ENCODE data around the gene CD1C. TPM values are rescaled to one million over a fixed set of nuclear protein-coding genes. Genes with fewer than 3 reads are reported as not detected.
"Not testable (repeated sequence)": the region's sequence is repeated elsewhere in the genome, so short reads cannot be mapped to it uniquely, and the experiment has no call there.

The CD1C gene
- total and polyA plus RNA-seq, 2 donors (not counting 3 experiments of a cell fraction or from before 2014, with no cell fraction given): not detected

DNA sequence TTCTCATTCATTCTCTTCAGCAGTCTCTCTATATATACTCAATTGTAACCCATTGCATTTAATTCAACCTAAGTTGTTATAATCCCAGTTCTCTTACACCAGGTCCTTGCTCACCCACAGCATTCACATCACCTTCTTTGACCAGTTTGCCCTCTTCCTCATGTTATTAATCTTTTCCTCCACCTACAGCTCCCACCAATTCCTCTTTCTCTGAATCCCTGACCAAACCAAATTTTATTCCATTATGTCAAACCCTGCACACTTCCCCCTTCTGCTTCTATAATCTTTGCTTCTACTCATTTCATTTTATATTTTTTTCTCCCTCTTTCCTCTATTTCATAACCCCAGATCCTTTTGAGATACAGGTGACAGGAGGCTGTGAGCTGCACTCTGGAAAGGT lies 34.1 kb upstream of the CD1C start:
- dilution Hi-C loops (cut with MboI; ENCODE audit: extremely low pct_ligation_motif_present, low sequenced_read_pairs) (no loop called here), intact Hi-C loops (cut with micrococcal nuclease) (no loop called here)
- Histone ChIP-seq H3K9ac (replicated peaks; ENCODE audit: extremely low read depth, insufficient read depth, low read length) (no peak overlapping the region), H4K20me1 (replicated peaks; ENCODE audit: control insufficient read depth, extremely low read depth, insufficient read depth, low read length) (no peaks in the 10 kb centered on the region), H3K79me2 (ENCODE audit: control insufficient read depth, insufficient read depth, low read length) (no peaks in the 10 kb centered on the region), H2AFZ (ENCODE audit: low read depth, low read length) (no peak overlapping the region), H3K27ac (ENCODE audit: insufficient read depth, low read depth, low read length) (no peak overlapping the region), H3K9me3 (replicated peaks; ENCODE audit: control insufficient read depth, insufficient read depth, low read length) (no peaks in the 10 kb centered on the region), H3K27me3 (ENCODE audit: control insufficient read depth in 2 of 2, insufficient read depth in 2 of 2, low read length in 2 of 2) (no peaks in the 10 kb centered on the region), H3K9me1 (replicated peaks; ENCODE audit: control insufficient read depth, extremely low read depth, insufficient read depth, low read length) (no peaks in the 10 kb centered on the region), H3K4me3 (replicated peaks in 1 of 3; ENCODE audit: insufficient read depth in 1 of 3, low read depth in 1 of 3, low read length in 3 of 3) (no peak overlapping the region), H3K36me3 (ENCODE audit: control insufficient read depth in 2 of 2, extremely low read depth in 1 of 2, insufficient read depth in 2 of 2, low read length in 2 of 2) (no peaks in the 10 kb centered on the region), H3K4me2 (ENCODE audit: insufficient read depth, low read length) (no peak overlapping the region), H3K4me1 (ENCODE audit: control insufficient read depth, extremely low read depth, insufficient read depth, low read length) (no peaks in the 10 kb centered on the region)
- DNase-seq (ENCODE audit: low read depth, low spot score) (no peak), FAIRE-seq (no peak)
- POLR2A ChIA-PET: no interaction called here
- no TSS peak for BruUV-seq (replicated peaks)
- CTCF ChIA-PET: no interaction called here
- TF ChIP-seq JUN (IDR thresholded peaks at IDR 0.05; ENCODE audit: borderline replicate concordance, insufficient read depth, insufficient read length, low read depth) (no peak), POLR2AphosphoS5 (IDR thresholded peaks at IDR 0.05; ENCODE audit: insufficient read depth, low read depth, low read length) (no peak), GATA2 (IDR thresholded peaks at IDR 0.05; ENCODE audit: insufficient read depth, insufficient read length, low read depth, low read length) (no peak), EZH2 (IDR thresholded peaks at IDR 0.05; ENCODE audit: borderline replicate concordance, low read depth, low read length, severe bottlenecking) (no peak), POLR2A (IDR thresholded peaks at IDR 0.05; ENCODE audit: low read depth, low read length) (no peak), MYC (IDR thresholded peaks at IDR 0.05; ENCODE audit: low read depth, low read length) (no peak), FOS (IDR thresholded peaks at IDR 0.05; ENCODE audit: borderline replicate concordance, insufficient read depth, low read length) (no peak), MAX (IDR thresholded peaks at IDR 0.05; ENCODE audit: insufficient read depth, insufficient read length) (no peak)
- TF ChIP-seq, protein P1, sequence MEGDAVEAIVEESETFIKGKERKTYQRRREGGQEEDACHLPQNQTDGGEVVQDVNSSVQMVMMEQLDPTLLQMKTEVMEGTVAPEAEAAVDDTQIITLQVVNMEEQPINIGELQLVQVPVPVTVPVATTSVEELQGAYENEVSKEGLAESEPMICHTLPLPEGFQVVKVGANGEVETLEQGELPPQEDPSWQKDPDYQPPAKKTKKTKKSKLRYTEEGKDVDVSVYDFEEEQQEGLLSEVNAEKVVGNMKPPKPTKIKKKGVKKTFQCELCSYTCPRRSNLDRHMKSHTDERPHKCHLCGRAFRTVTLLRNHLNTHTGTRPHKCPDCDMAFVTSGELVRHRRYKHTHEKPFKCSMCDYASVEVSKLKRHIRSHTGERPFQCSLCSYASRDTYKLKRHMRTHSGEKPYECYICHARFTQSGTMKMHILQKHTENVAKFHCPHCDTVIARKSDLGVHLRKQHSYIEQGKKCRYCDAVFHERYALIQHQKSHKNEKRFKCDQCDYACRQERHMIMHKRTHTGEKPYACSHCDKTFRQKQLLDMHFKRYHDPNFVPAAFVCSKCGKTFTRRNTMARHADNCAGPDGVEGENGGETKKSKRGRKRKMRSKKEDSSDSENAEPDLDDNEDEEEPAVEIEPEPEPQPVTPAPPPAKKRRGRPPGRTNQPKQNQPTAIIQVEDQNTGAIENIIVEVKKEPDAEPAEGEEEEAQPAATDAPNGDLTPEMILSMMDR (IDR thresholded peaks at IDR 0.05; ENCODE audit: extremely low read depth in 1 of 2, insufficient read depth in 1 of 2, low read depth in 1 of 2, low read length in 2 of 2): no peak

DNA sequence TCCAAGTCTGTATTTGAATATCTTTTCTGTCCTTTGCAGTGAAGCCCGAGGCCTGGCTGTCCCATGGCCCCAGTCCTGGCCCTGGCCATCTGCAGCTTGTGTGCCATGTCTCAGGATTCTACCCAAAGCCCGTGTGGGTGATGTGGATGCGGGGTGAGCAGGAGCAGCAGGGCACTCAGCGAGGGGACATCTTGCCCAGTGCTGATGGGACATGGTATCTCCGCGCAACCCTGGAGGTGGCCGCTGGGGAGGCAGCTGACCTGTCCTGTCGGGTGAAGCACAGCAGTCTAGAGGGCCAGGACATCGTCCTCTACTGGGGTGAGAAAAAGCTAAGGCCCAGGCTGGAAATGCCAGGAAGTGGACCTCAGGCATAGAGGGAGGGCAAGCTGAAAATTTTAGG lies 33.0 kb upstream of the CD1C start:
- FAIRE-seq; DNase-seq (ENCODE audit: low read depth, low spot score); BruUV-seq (replicated peaks); H3K4me1 ChIP-seq (ENCODE audit: control insufficient read depth, extremely low read depth, insufficient read depth, low read length); H3K27ac ChIP-seq (ENCODE audit: insufficient read depth, low read depth, low read length); H2AFZ ChIP-seq (ENCODE audit: low read depth, low read length); H3K4me3 ChIP-seq (replicated peaks in 1 of 3; ENCODE audit: insufficient read depth in 1 of 3, low read depth in 1 of 3, low read length in 3 of 3); intact Hi-C loops (cut with micrococcal nuclease); H3K9me3 ChIP-seq (replicated peaks; ENCODE audit: control insufficient read depth, insufficient read depth, low read length); H3K4me2 ChIP-seq (ENCODE audit: insufficient read depth, low read length); H3K27me3 ChIP-seq (ENCODE audit: control insufficient read depth in 2 of 2, insufficient read depth in 2 of 2, low read length in 2 of 2); H3K36me3 ChIP-seq (ENCODE audit: control insufficient read depth in 2 of 2, extremely low read depth in 1 of 2, insufficient read depth in 2 of 2, low read length in 2 of 2); H3K79me2 ChIP-seq (ENCODE audit: control insufficient read depth, insufficient read depth, low read length); H3K9me1 ChIP-seq (replicated peaks; ENCODE audit: control insufficient read depth, extremely low read depth, insufficient read depth, low read length); CTCF ChIA-PET; dilution Hi-C loops (cut with MboI; ENCODE audit: extremely low pct_ligation_motif_present, low sequenced_read_pairs); H3K9ac ChIP-seq (replicated peaks; ENCODE audit: extremely low read depth, insufficient read depth, low read length); POLR2A ChIA-PET; H4K20me1 ChIP-seq (replicated peaks; ENCODE audit: control insufficient read depth, extremely low read depth, insufficient read depth, low read length): not testable (repeated sequence)
